ENCODE measurements around the gene ACTL10. TPM values are rescaled to one million over a fixed set of nuclear protein-coding genes. Genes with fewer than 3 reads are reported as not detected.

The ACTL10 gene
- 2.7 and 3.0 TPM in 2 replicates for total RNA-seq

GRCh38 chr20:33666293-33667244 is at the start of gene ACTL10:
TSS of gene ACTL10 (plus strand) at chr20:33666943. CDS start at chr20:33667498, 555 bp downstream.

GRCh38 chr20:33662172-33662571 is 4.6 kb upstream of the ACTL10 start, which contains the start of gene C20orf144:
TSS of gene C20orf144 (plus strand) at chr20:33662327. CDS start at chr20:33662346, 19 bp downstream.

GRCh38 chr20:33674294-33675135 is 7.8 kb downstream of the ACTL10 start, which contains the start of gene NECAB3:
TSS of gene NECAB3 (minus strand) at chr20:33674428. CDS start at chr20:33674352, 76 bp downstream.

DNA sequence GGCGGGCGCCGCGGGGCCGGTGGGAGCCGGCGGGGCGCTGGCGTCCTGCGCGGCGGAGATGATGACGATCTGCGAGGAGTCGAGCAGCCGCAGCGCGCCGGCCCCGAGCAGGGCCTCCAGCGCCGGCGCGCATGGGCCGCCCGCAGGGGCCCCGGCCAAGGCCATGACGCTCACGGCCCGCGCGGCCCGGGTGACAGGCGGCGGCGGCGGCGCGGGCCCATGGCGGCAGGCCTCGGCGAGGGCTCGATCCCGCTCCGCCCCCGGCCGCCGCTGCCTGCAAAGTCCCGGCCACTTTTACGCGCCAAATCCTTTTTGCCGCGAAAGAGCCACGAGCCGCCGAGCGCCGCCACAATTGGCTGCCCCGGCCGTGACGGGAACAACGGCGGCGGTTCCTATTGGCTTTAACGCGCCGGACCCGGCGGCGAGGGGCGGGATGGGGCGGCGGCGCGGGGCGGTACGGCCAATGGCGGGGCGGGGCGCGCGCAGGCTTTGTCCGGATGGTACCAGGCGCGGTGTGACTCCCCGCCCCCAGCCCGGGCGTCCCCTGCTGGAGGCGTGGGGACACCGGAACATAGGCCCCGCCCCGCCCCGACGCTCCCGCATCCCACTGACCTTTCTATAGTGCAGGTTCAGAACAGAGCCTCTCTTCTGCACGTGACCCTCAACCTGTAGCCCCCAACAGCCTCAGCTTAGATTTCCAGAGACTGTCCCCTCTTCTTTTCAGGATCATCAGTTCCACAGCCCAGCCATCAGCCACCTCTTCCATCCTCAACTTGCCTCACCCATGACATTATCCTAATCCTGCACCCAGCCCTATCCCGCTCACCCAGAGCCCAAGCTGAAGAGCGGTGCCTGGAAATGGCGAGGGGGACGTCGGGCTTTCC is 19.6 kb downstream of the ACTL10 start, which contains the start of gene E2F1:
Gene E2F1, minus strand, starts transcription at position 286 of the 884 bp plus-strand sequence. Its CDS starts 121 bp downstream, at position 165.

Other genes starting within 250 kb of the ACTL10 start
- gene SNTA1, start 223.2 kb upstream of the ACTL10 start, total RNA-seq, result 10.9 and 18.1 TPM in 2 replicates
- gene CBFA2T2, start 176.8 kb upstream of the ACTL10 start, total RNA-seq, result 6.2 and 6.5 TPM in 2 replicates
- 0.05 and 0.30 TPM in 2 replicates for gene C20orf144, start 4.6 kb upstream of the ACTL10 start, total RNA-seq
- 30.9 and 31.1 TPM in 2 replicates for gene NECAB3, start 7.5 kb downstream of the ACTL10 start, total RNA-seq
- 1.8 and 8.1 TPM in 2 replicates for gene E2F1, start 19.4 kb downstream of the ACTL10 start, total RNA-seq
- gene PXMP4, start 53.4 kb downstream of the ACTL10 start, total RNA-seq, result 3.0 and 3.2 TPM in 2 replicates
- 0.59 and 1.6 TPM in 2 replicates for gene ZNF341, start 65.1 kb downstream of the ACTL10 start, total RNA-seq
- gene CHMP4B, start 144.4 kb downstream of the ACTL10 start, total RNA-seq, result 37.4 and 42.7 TPM in 2 replicates

Measured in smooth muscle cell of the umbilical artery (primary cell).